Measurements from ENCODE around the gene PGLYRP2. TPM values are rescaled to one million over a fixed set of nuclear protein-coding genes. Genes with fewer than 3 reads are reported as not detected.

PGLYRP2 gene
- total and polyA plus RNA-seq, 8 donors: 0.16 TPM; not detected in 7

DNA sequence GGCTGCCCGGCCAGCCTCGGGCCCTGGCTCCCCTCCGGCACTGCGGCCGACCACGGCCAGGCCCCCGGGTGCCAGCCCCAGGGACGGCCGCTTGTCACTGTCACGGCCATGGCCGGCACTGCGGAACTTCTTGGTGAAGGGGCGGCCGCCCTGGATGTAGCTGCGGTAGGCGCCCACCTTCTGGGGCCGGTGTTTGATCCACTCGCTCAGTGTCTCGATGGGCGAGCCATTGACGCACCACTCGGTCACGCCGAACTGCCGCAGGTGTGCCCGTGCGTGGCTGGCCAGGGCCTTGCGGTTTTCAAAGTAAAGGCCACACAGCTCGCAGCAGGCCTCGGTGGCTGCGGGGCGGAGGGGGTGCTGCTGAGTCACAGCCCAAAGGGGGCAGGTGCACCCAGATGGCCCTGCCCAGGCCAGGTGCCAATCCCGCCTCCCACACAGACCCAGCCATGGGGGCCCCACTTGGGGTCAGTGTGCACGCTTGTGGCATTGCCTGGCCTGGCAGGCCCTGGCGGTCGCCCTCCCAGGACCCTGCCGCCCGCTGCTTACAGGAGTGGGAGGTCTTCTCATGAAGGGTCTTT is 54.5 kb downstream of the PGLYRP2 start:
- Histone ChIP-seq H3K36me3 (peaks cover 0 to 44% (median 15%) of the 10 kb centered on the region in 3 donors), H3K27me3 (no peaks in the 10 kb centered on the region), H3K27ac (no peak overlapping the region), H3K4me1 (peaks cover 0 to 2% (median 0%) of the 10 kb centered on the region in 3 donors), H3K9me3 (no peaks in the 10 kb centered on the region), H3K4me3 (no peak overlapping the region)
- WGBS, 2 donors: 98% methylated on average over 38 of the region's 38 CpGs
- ATAC-seq (no peak), DNase-seq (peak in 2 of 6 donors; percentile 26 to 82), FAIRE-seq (no peak)
- intact Hi-C loops (cut with DNase I): no loop called here
- TF ChIP-seq, protein P1, sequence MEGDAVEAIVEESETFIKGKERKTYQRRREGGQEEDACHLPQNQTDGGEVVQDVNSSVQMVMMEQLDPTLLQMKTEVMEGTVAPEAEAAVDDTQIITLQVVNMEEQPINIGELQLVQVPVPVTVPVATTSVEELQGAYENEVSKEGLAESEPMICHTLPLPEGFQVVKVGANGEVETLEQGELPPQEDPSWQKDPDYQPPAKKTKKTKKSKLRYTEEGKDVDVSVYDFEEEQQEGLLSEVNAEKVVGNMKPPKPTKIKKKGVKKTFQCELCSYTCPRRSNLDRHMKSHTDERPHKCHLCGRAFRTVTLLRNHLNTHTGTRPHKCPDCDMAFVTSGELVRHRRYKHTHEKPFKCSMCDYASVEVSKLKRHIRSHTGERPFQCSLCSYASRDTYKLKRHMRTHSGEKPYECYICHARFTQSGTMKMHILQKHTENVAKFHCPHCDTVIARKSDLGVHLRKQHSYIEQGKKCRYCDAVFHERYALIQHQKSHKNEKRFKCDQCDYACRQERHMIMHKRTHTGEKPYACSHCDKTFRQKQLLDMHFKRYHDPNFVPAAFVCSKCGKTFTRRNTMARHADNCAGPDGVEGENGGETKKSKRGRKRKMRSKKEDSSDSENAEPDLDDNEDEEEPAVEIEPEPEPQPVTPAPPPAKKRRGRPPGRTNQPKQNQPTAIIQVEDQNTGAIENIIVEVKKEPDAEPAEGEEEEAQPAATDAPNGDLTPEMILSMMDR (IDR thresholded peaks at IDR 0.05): no peak

DNA sequence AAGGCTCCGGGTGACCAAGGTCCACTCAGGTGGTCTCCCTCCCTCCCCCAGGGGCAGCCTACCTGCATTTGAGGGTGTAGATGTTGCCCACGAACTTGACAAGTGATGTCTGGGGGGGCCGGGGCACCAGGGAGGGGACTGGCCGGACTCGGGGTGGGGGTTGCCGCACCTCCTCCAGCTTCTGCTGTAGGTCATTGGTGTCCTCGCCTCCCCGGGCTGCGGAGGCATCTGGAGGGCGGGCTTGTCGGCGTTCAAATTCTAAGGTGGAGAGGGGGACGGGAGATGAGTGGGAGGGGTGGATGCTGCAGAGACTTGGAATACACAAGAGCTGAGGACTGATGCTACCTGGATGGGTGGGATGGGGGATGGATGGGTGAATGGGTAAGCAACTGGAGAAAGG is 55.2 kb downstream of the PGLYRP2 start:
- Histone ChIP-seq H3K9me3 (no peaks in the 10 kb centered on the region), H3K4me1 (peaks cover 0 to 7% (median 0%) of the 10 kb centered on the region in 3 donors), H3K36me3 (peaks cover 0 to 44% (median 15%) of the 10 kb centered on the region in 3 donors), H3K27ac (no peak overlapping the region), H3K27me3 (no peaks in the 10 kb centered on the region), H3K4me3 (no peak overlapping the region)
- TF ChIP-seq, protein P1 (IDR thresholded peaks at IDR 0.05): no peak
- intact Hi-C loops (cut with DNase I): no loop called here
- ATAC-seq (no peak), DNase-seq (peak in 2 of 6 donors; percentile 24 to 64), FAIRE-seq (no peak)
- 94% methylated on average over 13 of the region's 13 CpGs for WGBS, 2 donors

DNA sequence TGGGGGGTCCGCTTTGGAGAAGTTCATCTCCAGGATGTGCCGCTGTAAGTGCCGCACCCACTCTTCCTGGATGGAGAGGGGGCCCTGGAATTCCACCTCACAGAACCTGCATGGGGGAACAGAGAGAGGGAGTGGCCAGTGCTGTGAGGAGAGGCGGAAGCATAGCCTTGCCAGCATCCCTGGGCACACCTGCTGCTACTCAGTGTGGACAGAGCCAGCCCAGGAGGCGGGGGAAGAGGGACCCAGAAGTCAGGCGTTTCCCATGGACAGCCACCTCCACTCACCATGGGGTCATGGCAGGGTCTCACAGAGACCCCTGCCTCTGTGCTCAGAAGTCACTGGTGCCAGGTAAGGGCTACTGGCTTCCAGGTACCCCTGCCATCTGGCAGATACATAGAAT is 56.2 kb downstream of the PGLYRP2 start:
- FAIRE-seq (no peak), DNase-seq (peak in 1 of 6 donors; percentile 53), ATAC-seq (no peak)
- H3K4me3 ChIP-seq: no peak overlapping the region
- 98 to 100% methylated on average over 6 of the region's 6 CpGs for WGBS, 2 donors
- H3K27me3 ChIP-seq: no peaks in the 10 kb centered on the region
- no peaks in the 10 kb centered on the region for H3K9me3 ChIP-seq
- TF ChIP-seq, protein P1 (IDR thresholded peaks at IDR 0.05): no peak
- no peak overlapping the region for H3K27ac ChIP-seq
- H3K36me3 ChIP-seq: peaks cover 0 to 44% (median 15%) of the 10 kb centered on the region in 3 donors
- H3K4me1 ChIP-seq: peaks cover 0 to 7% (median 0%) of the 10 kb centered on the region in 3 donors
- intact Hi-C loops (cut with DNase I): no loop called here

DNA sequence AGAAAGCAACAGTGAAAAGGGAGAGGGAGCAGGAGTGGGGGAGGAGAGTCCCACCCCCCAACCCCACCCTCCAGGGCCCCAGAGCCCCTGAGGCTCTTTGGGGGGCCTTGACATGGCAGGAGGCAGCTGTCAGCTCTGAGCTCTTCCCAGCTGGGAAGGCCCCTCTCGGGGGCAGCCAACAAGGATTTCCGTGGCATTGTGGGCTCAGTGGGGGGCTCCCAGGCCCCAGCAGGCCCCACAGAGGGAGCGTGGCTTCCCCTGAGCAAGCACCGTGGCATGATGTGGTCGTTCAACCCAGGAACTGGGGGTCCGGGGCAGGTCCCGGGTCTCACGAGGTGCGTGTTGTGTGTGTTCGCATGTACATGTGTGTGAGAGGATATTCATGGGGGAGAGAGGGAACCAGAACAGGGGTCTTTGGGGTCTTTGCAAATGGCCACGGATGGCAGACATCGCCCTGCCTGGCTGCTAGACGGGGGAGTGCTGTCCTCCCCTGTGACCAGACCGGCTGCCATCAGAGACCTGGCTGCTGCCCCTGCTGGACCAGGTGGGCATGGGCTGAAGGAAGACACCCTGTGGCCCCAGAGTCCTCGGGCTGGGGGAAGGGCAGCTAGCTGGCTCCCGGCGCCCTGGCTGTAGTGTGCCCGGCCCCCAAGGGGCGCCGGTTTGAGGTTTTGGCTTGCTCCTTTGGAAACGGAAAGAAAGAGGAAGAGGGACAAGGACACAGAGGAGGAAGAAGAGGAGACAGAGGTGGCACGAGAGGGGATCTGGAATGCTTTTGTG is 56.8 kb downstream of the PGLYRP2 start:
- H3K27ac ChIP-seq: no peak overlapping the region
- peaks cover 2 to 7% (median 2%) of the 10 kb centered on the region in 3 donors for H3K4me1 ChIP-seq
- H3K36me3 ChIP-seq: peaks cover 0 to 37% (median 15%) of the 10 kb centered on the region in 3 donors
- intact Hi-C loops (cut with DNase I): no loop called here
- FAIRE-seq: no peak
- ATAC-seq: no peak
- H3K9me3 ChIP-seq: no peaks in the 10 kb centered on the region
- H3K4me3 ChIP-seq: no peak overlapping the region
- peak in 2 of 6 donors; percentile 32 to 66 for DNase-seq
- TF ChIP-seq, protein P1 (IDR thresholded peaks at IDR 0.05): no peak
- H3K27me3 ChIP-seq: no peaks in the 10 kb centered on the region
- 93 to 98% methylated on average over 22 of the region's 22 CpGs for WGBS, 2 donors

Measured in pancreas (tissue), 10 donors.